ENCODE results near the gene PTRHD1. TPM values are rescaled to one million over a fixed set of nuclear protein-coding genes. Genes with fewer than 3 reads are reported as not detected.

Gene PTRHD1
- total RNA-seq, 2 donors from 2014 or later = 37.2 to 38.2 TPM

GRCh38 chr2:24830351-24830750 is 37.2 kb upstream of the PTRHD1 start:
- H3K27me3 ChIP-seq (ENCODE audit: control insufficient read depth, insufficient read depth, low read length, poor library complexity, severe bottlenecking) = no peaks in the 10 kb centered on the region
- no peaks in the 10 kb centered on the region for H3K4me1 ChIP-seq (ENCODE audit: control insufficient read depth, insufficient read depth, low read length)
- no peak overlapping the region for H3K27ac ChIP-seq (ENCODE audit: low read depth, low read length)
- peaks cover 4% of the 10 kb centered on the region for H3K36me3 ChIP-seq (ENCODE audit: control insufficient read depth, insufficient read depth, low read length)
- TF ChIP-seq CTCF (conservative IDR thresholded peaks at IDR 0.05) = peak; percentile 65
- H3K27ac Mint-ChIP-seq = no peak overlapping the region
- no peak overlapping the region for H3K4me3 Mint-ChIP-seq
- no peak overlapping the region for H3K9ac ChIP-seq (ENCODE audit: extremely low read depth, low read length, poor library complexity, severe bottlenecking)
- H3K4me3 ChIP-seq (ENCODE audit: low read length) = no peak overlapping the region
- H3K4me1 Mint-ChIP-seq = peaks cover 19% of the 10 kb centered on the region
- no peaks in the 10 kb centered on the region for H3K27me3 Mint-ChIP-seq (ENCODE audit: insufficient read depth)
- 88 to 98% methylated on average over 4 to 5 of the region's 5 CpGs for WGBS, 2 experiments (ENCODE audit: insufficient coverage in 1 of 2, insufficient read length in 1 of 2)
- H3K9me3 Mint-ChIP-seq = peaks cover 1% of the 10 kb centered on the region
- peaks cover 6% of the 10 kb centered on the region for H3K9me3 ChIP-seq (ENCODE audit: control insufficient read depth, low read length)
- H3K36me3 Mint-ChIP-seq (ENCODE audit: low read depth) = peaks cover 27% of the 10 kb centered on the region
- DNase-seq = no peak

- H3K27me3 ChIP-seq (ENCODE audit: control insufficient read depth, insufficient read depth, low read length, poor library complexity, severe bottlenecking) = no peaks in the 10 kb centered on the region
- no peak overlapping the region for H3K4me3 ChIP-seq (ENCODE audit: low read length)
- H3K9me3 Mint-ChIP-seq = no peaks in the 10 kb centered on the region
- no peaks in the 10 kb centered on the region for H3K4me1 ChIP-seq (ENCODE audit: control insufficient read depth, insufficient read depth, low read length)
- peak; percentile 31 for DNase-seq
- H3K4me3 Mint-ChIP-seq = no peak overlapping the region
- H3K27ac Mint-ChIP-seq = no peak overlapping the region
- H3K36me3 ChIP-seq (ENCODE audit: control insufficient read depth, insufficient read depth, low read length) = peaks cover 12% of the 10 kb centered on the region
- no peak overlapping the region for H3K9ac ChIP-seq (ENCODE audit: extremely low read depth, low read length, poor library complexity, severe bottlenecking)
- peaks cover 17% of the 10 kb centered on the region for H3K4me1 Mint-ChIP-seq
- no peaks in the 10 kb centered on the region for H3K27me3 Mint-ChIP-seq (ENCODE audit: insufficient read depth)
- H3K27ac ChIP-seq (ENCODE audit: low read depth, low read length) = no peak overlapping the region
- H3K36me3 Mint-ChIP-seq (ENCODE audit: low read depth) = peaks cover 24% of the 10 kb centered on the region
- peaks cover under 1% of the 10 kb centered on the region for H3K9me3 ChIP-seq (ENCODE audit: control insufficient read depth, low read length)
- WGBS, 2 experiments (ENCODE audit: insufficient coverage in 1 of 2, insufficient read length in 1 of 2) = 90% methylated on average over 16 to 17 of the region's 17 CpGs
- TF ChIP-seq CTCF (conservative IDR thresholded peaks at IDR 0.05) = no peak
Measured at GRCh38 chr2:24828238-24828996, 35.2 kb upstream of the PTRHD1 start.

GRCh38 chr2:24827321-24828237 is 34.4 kb upstream of the PTRHD1 start:
- no peak overlapping the region for H3K27ac ChIP-seq (ENCODE audit: low read depth, low read length)
- peaks cover 12% of the 10 kb centered on the region for H3K4me1 Mint-ChIP-seq
- no peak overlapping the region for H3K4me3 ChIP-seq (ENCODE audit: low read length)
- no peaks in the 10 kb centered on the region for H3K27me3 Mint-ChIP-seq (ENCODE audit: insufficient read depth)
- peaks cover 29% of the 10 kb centered on the region for H3K36me3 Mint-ChIP-seq (ENCODE audit: low read depth)
- H3K9ac ChIP-seq (ENCODE audit: extremely low read depth, low read length, poor library complexity, severe bottlenecking) = no peak overlapping the region
- H3K4me3 Mint-ChIP-seq = no peak overlapping the region
- WGBS, 2 experiments (ENCODE audit: insufficient coverage in 1 of 2, insufficient read length in 1 of 2) = 56 to 61% methylated on average over 23 to 30 of the region's 30 CpGs
- peak; percentile 96 for DNase-seq
- no peaks in the 10 kb centered on the region for H3K9me3 Mint-ChIP-seq
- peaks cover 20% of the 10 kb centered on the region for H3K36me3 ChIP-seq (ENCODE audit: control insufficient read depth, insufficient read depth, low read length)
- TF ChIP-seq CTCF (conservative IDR thresholded peaks at IDR 0.05) = peak; percentile 96
- H3K4me1 ChIP-seq (ENCODE audit: control insufficient read depth, insufficient read depth, low read length) = no peaks in the 10 kb centered on the region
- H3K9me3 ChIP-seq (ENCODE audit: control insufficient read depth, low read length) = no peaks in the 10 kb centered on the region
- no peaks in the 10 kb centered on the region for H3K27me3 ChIP-seq (ENCODE audit: control insufficient read depth, insufficient read depth, low read length, poor library complexity, severe bottlenecking)
- peak overlapping the region; percentile 70 for H3K27ac Mint-ChIP-seq
